Measurements from ENCODE around the gene C1QTNF12. TPM values are rescaled to one million over a fixed set of nuclear protein-coding genes. Genes with fewer than 3 reads are reported as not detected.

Gene C1QTNF12
- total RNA-seq, 1 experiment from 2014 or later, result 4.4 TPM

- TF ChIP-seq EZH2 (IDR thresholded peaks at IDR 0.05; ENCODE audit: borderline replicate concordance, low read depth, low read length, poor library complexity, severe bottlenecking) (no peak), CTCF (conservative IDR thresholded peaks at IDR 0.05; ENCODE audit: low read depth, low read length) (no peak)
- Histone ChIP-seq H3K27ac (ENCODE audit: low read depth, low read length, poor library complexity, severe bottlenecking) (no peak overlapping the region), H3K4me3 (ENCODE audit: low read depth, low read length, poor library complexity, severe bottlenecking) (no peak overlapping the region), H3K27me3 (replicated peaks; ENCODE audit: insufficient read depth, low read depth, low read length, poor library complexity) (no peaks in the 10 kb centered on the region), H3K9me3 (ENCODE audit: low read depth, low read length, poor library complexity, severe bottlenecking) (no peaks in the 10 kb centered on the region), H3K36me3 (ENCODE audit: insufficient read depth, low read length, poor library complexity, severe bottlenecking) (peaks cover 31% of the 10 kb centered on the region), H3K4me1 (ENCODE audit: insufficient read depth, low read length, poor library complexity, severe bottlenecking) (peaks cover 8% of the 10 kb centered on the region)
- DNase-seq (ENCODE audit: low spot score), result no peak
- BruUV-seq (replicated peaks), result no TSS peak
- intact Hi-C loops (cut with micrococcal nuclease; ENCODE audit: unreplicated experiment), result no loop called here
- CTCF ChIA-PET, result no interaction called here
- POLR2A ChIA-PET (ENCODE audit: low non-redundant PET), result no interaction called here
Measured at GRCh38 chr1:1225913-1226312, 20.6 kb downstream of the C1QTNF12 start.

GRCh38 chr1:1225238-1225845 lies 21.2 kb downstream of the C1QTNF12 start:
- TF ChIP-seq CTCF (conservative IDR thresholded peaks at IDR 0.05; ENCODE audit: low read depth, low read length) (no peak), EZH2 (IDR thresholded peaks at IDR 0.05; ENCODE audit: borderline replicate concordance, low read depth, low read length, poor library complexity, severe bottlenecking) (no peak)
- Histone ChIP-seq H3K9me3 (ENCODE audit: low read depth, low read length, poor library complexity, severe bottlenecking) (no peaks in the 10 kb centered on the region), H3K4me1 (ENCODE audit: insufficient read depth, low read length, poor library complexity, severe bottlenecking) (peaks cover 4% of the 10 kb centered on the region), H3K36me3 (ENCODE audit: insufficient read depth, low read length, poor library complexity, severe bottlenecking) (peaks cover 31% of the 10 kb centered on the region), H3K27me3 (replicated peaks; ENCODE audit: insufficient read depth, low read depth, low read length, poor library complexity) (no peaks in the 10 kb centered on the region), H3K4me3 (ENCODE audit: low read depth, low read length, poor library complexity, severe bottlenecking) (no peak overlapping the region), H3K27ac (ENCODE audit: low read depth, low read length, poor library complexity, severe bottlenecking) (no peak overlapping the region)
- no peak for DNase-seq (ENCODE audit: low spot score)
- intact Hi-C loops (cut with micrococcal nuclease; ENCODE audit: unreplicated experiment), result no loop called here
- no TSS peak for BruUV-seq (replicated peaks)
- ChIA-PET POLR2A (ENCODE audit: low non-redundant PET) (no interaction called here), CTCF (no interaction called here)

DNA sequence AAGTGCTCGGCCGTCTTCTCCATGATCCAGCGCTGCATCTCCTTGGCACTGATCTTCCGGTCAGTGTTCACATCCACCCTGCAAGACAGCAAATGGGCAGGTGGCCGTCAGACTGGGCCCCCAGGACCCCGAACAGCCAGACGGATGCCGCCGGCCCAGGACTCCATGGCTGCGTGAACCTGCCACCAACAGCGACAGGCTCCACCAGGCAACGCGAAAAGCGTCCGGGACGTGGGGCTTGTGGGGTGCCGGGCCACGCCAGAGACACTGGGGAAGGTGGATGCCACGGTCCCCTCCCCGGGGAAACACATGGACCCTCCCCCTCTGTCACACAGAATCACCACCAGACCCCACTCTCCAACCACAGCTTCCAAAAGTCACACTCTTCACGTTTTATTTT lies 22.6 kb downstream of the C1QTNF12 start:
- intact Hi-C loops (cut with micrococcal nuclease; ENCODE audit: unreplicated experiment), result no loop called here
- DNase-seq (ENCODE audit: low spot score), result no peak
- Histone ChIP-seq H3K27ac (ENCODE audit: low read depth, low read length, poor library complexity, severe bottlenecking) (no peak overlapping the region), H3K36me3 (ENCODE audit: insufficient read depth, low read length, poor library complexity, severe bottlenecking) (peaks cover 35% of the 10 kb centered on the region), H3K27me3 (replicated peaks; ENCODE audit: insufficient read depth, low read depth, low read length, poor library complexity) (no peaks in the 10 kb centered on the region), H3K9me3 (ENCODE audit: low read depth, low read length, poor library complexity, severe bottlenecking) (no peaks in the 10 kb centered on the region), H3K4me1 (ENCODE audit: insufficient read depth, low read length, poor library complexity, severe bottlenecking) (no peaks in the 10 kb centered on the region), H3K4me3 (ENCODE audit: low read depth, low read length, poor library complexity, severe bottlenecking) (no peak overlapping the region)
- TF ChIP-seq CTCF (conservative IDR thresholded peaks at IDR 0.05; ENCODE audit: low read depth, low read length) (no peak), EZH2 (IDR thresholded peaks at IDR 0.05; ENCODE audit: borderline replicate concordance, low read depth, low read length, poor library complexity, severe bottlenecking) (no peak)
- POLR2A ChIA-PET (ENCODE audit: low non-redundant PET), result no interaction called here
- CTCF ChIA-PET, result no interaction called here
- no TSS peak for BruUV-seq (replicated peaks)

Data from A673 (cell line).